Transverse colon (tissue), 3 donors: ENCODE data around the gene ABCA4.

Experiments used
- EP300 ChIP-seq: sonication (generic); formaldehyde crosslinking; IDR thresholded peaks from one replicate; pipeline ENCODE4 v1.6.1; 2017; ENCODE audit warnings: antibody characterized with exemption, low read depth
- POLR2A ChIP-seq: fragments of 450-650 bp; IDR thresholded peaks from one replicate; pipeline ENCODE4 v1.6.1; 2016; ENCODE audit warnings: antibody characterized with exemption, mild to moderate bottlenecking, moderate library complexity
- TF ChIP-seq, protein P1 (sequence below), 5 experiments: fragments of 200-600 bp in 3 of 5; fragments of 450-650 bp in 2 of 5; sonication (generic) in 3 of 5; IDR thresholded peaks; 1 replicate in 2 of 5; 2 replicates in 3 of 5; pipeline ENCODE4 v1.5.1; 2016 to 2017; ENCODE audit warnings: antibody characterized with exemption in 5 of 5, inconsistent platforms in 3 of 5, mild to moderate bottlenecking in 2 of 5, moderate library complexity in 1 of 5

DNA sequence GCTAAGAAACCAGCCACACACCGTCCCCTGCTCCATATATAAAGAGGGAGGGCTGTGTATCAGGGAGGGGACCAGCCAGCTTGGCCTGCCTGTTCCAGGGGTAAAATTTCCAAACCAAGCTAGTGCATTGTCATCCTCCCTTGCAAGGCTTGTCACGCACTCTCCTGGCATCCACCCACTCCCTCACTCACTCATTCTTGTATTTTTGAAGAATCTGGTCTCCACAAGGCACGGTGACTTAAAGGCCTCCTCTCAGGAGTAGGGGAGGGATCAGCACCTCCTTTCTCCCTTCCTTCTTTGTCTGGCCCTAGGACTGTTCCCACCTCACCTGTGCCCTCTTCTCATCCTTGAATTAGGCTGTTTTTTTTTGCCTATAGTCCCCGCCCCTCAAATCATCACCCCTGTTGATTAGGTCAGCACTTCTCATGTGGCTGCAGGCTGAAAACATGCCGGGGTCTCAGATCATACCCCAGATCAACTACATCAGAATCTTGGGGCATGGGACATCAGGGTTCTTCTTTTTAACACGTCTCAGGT lies 5.0 kb downstream of the ABCA4 start:
- TF ChIP-seq, protein P1, sequence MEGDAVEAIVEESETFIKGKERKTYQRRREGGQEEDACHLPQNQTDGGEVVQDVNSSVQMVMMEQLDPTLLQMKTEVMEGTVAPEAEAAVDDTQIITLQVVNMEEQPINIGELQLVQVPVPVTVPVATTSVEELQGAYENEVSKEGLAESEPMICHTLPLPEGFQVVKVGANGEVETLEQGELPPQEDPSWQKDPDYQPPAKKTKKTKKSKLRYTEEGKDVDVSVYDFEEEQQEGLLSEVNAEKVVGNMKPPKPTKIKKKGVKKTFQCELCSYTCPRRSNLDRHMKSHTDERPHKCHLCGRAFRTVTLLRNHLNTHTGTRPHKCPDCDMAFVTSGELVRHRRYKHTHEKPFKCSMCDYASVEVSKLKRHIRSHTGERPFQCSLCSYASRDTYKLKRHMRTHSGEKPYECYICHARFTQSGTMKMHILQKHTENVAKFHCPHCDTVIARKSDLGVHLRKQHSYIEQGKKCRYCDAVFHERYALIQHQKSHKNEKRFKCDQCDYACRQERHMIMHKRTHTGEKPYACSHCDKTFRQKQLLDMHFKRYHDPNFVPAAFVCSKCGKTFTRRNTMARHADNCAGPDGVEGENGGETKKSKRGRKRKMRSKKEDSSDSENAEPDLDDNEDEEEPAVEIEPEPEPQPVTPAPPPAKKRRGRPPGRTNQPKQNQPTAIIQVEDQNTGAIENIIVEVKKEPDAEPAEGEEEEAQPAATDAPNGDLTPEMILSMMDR (IDR thresholded peaks at IDR 0.05): no peak
- TF ChIP-seq POLR2A (no peak), EP300 (no peak)
